H1 (cell line): ENCODE results near the gene UGT1A8. TPM values are rescaled to one million over a fixed set of nuclear protein-coding genes. Genes with fewer than 3 reads are reported as not detected.
"Not testable (repeated sequence)": the region's sequence is repeated elsewhere in the genome, so short reads cannot be mapped to it uniquely, and the experiment has no call there.

ENCODE experiments used
- CTCF ChIA-PET: fragments of 300-600 bp; sonication (Branson Sonifier 250); formaldehyde crosslinking; loops from one replicate; lab custom pipeline; 2021; ENCODE audit not compliant: partially characterized antibody; lab: Charles Lee
- POLR2A ChIA-PET: fragments of 300-600 bp; sonication (Branson Sonifier 250); formaldehyde crosslinking; loops from one replicate; lab custom pipeline; 2021; ENCODE audit warnings: inconsistent platforms; ENCODE audit not compliant: partially characterized antibody; lab: Charles Lee
- DNase-seq, 2 experiments: peaks; one replicate each; pipeline versions ENCODE4 v3.0.0 to v3.0.0-alpha.2; 2010 to 2022; ENCODE audit warnings: low spot score in 2 of 2, low read depth in 1 of 2, mixed read lengths in 1 of 2
- FAIRE-seq: peaks from 2 replicates; lab custom pipeline; 2011; peaks lifted over from hg19 to GRCh38; lab: Jason Lieb, UNC
- H2AFZ ChIP-seq: 2 replicates; pipeline ENCODE4 v1.8.1; 2012; ENCODE audit warnings: low read length, inconsistent platforms
- H2AK5ac ChIP-seq: 2 replicates; pipeline ENCODE4 v1.6.1; 2013; ENCODE audit warnings: low read depth, low read length
- H2BK120ac ChIP-seq: replicated peaks from 2 replicates; pipeline ENCODE3; 2013; ENCODE audit warnings: low read depth, low read length, inconsistent platforms
- H2BK12ac ChIP-seq: 2 replicates; pipeline ENCODE4 v1.6.1; 2013; ENCODE audit warnings: low read depth, low read length
- H2BK15ac ChIP-seq: 2 replicates; pipeline ENCODE4 v1.6.1; 2013; ENCODE audit warnings: low read length
- H2BK20ac ChIP-seq: 2 replicates; pipeline ENCODE4 v1.6.1; 2013; ENCODE audit warnings: low read length
- H2BK5ac ChIP-seq: 2 replicates; pipeline ENCODE4 v1.6.1; 2013; ENCODE audit warnings: low read depth, low read length
- H3K14ac ChIP-seq: 2 replicates; pipeline ENCODE4 v1.6.1; 2013; ENCODE audit warnings: inconsistent platforms; ENCODE audit not compliant: insufficient read length
- H3K18ac ChIP-seq: 2 replicates; pipeline ENCODE4 v1.6.1; 2013; ENCODE audit warnings: low read length; ENCODE audit errors: extremely low read depth
- H3K23ac ChIP-seq: 2 replicates; pipeline ENCODE4 v1.6.1; 2013; ENCODE audit warnings: inconsistent platforms; ENCODE audit not compliant: insufficient read length
- H3K23me2 ChIP-seq: 2 replicates; pipeline ENCODE4 v1.6.1; 2013; ENCODE audit warnings: low read depth, low read length
- H3K27ac ChIP-seq: 2 replicates; pipeline ENCODE4 v1.6.1; 2011; ENCODE audit warnings: low read depth, low read length, inconsistent platforms
- H3K27me3 ChIP-seq, 4 experiments: replicated peaks in 1 of 4; 1 replicate in 1 of 4; 2 replicates in 3 of 4; pipeline versions ENCODE4 v1.6.1 to v1.8.1; 2011 to 2013; ENCODE audit warnings: low read length in 3 of 4, mild to moderate bottlenecking in 3 of 4, inconsistent platforms in 2 of 4, mixed read lengths in 2 of 4, moderate library complexity in 1 of 4; ENCODE audit not compliant: control insufficient read depth in 3 of 4, insufficient read depth in 3 of 4; ENCODE audit errors: extremely low read depth in 1 of 4
- H3K36me3 ChIP-seq, 4 experiments: 2 replicates each; pipeline versions ENCODE4 v1.6.1 to v1.8.1; 2011 to 2013; ENCODE audit warnings: mild to moderate bottlenecking in 4 of 4, low read length in 3 of 4, moderate library complexity in 2 of 4, control low read depth in 1 of 4, inconsistent platforms in 1 of 4; ENCODE audit not compliant: insufficient read depth in 4 of 4, control insufficient read depth in 2 of 4
- H3K4ac ChIP-seq: replicated peaks from 2 replicates; pipeline ENCODE3; 2013; ENCODE audit warnings: low read length, low read depth, mixed read lengths, inconsistent platforms; ENCODE audit not compliant: insufficient read length
- H3K4me1 ChIP-seq, 4 experiments: replicated peaks in 1 of 4; 1 replicate in 1 of 4; 2 replicates in 3 of 4; pipeline versions ENCODE4 v1.6.1 to v1.8.1; 2011 to 2013; ENCODE audit warnings: low read length in 3 of 4, inconsistent platforms in 2 of 4, mixed read lengths in 1 of 4; ENCODE audit not compliant: insufficient read depth in 4 of 4, control insufficient read depth in 3 of 4
- H3K4me2 ChIP-seq, 2 experiments: 2 replicates each; pipeline versions ENCODE4 v1.6.1 to v1.8.1; 2011 to 2013; ENCODE audit warnings: low read depth in 2 of 2, low read length in 2 of 2, control low read depth in 1 of 2, inconsistent platforms in 1 of 2, mild to moderate bottlenecking in 1 of 2; ENCODE audit not compliant: insufficient read depth in 1 of 2
- H3K4me3 ChIP-seq, 4 experiments: fragments of 200-600, 300-600 bp in 1 of 4; sonication (generic), shearing (Covaris generic), sonication (Bioruptor Twin) in 1 of 4; 2 replicates each; pipeline versions ENCODE4 v1.5.1 to v1.8.1; 2011 to 2016; ENCODE audit warnings: low read length in 4 of 4, low read depth in 3 of 4, control low read depth in 2 of 4, inconsistent platforms in 2 of 4, mild to moderate bottlenecking in 2 of 4, mixed read lengths in 1 of 4, moderate library complexity in 1 of 4; ENCODE audit not compliant: insufficient read depth in 2 of 4; ENCODE audit errors: extremely low read depth in 1 of 4
- H3K56ac ChIP-seq: replicated peaks from 2 replicates; pipeline ENCODE3; 2013; ENCODE audit warnings: low read depth, mild to moderate bottlenecking, mixed read lengths, low read length, inconsistent platforms; ENCODE audit not compliant: insufficient read length
- H3K79me1 ChIP-seq: 2 replicates; pipeline ENCODE4 v1.6.1; 2013; ENCODE audit warnings: low read depth, low read length, control low read depth
- H3K79me2 ChIP-seq, 2 experiments: 2 replicates each; pipeline versions ENCODE4 v1.6.1 to v1.8.1; 2012 to 2013; ENCODE audit warnings: low read length in 2 of 2, mild to moderate bottlenecking in 2 of 2, inconsistent platforms in 1 of 2; ENCODE audit not compliant: insufficient read depth in 2 of 2, control insufficient read depth in 1 of 2
- H3K9ac ChIP-seq, 4 experiments: replicated peaks in 1 of 4; 1 replicate in 1 of 4; 2 replicates in 3 of 4; pipeline versions ENCODE4 v1.6.1 to v1.8.1; 2011 to 2013; ENCODE audit warnings: low read depth in 3 of 4, low read length in 3 of 4, control low read depth in 2 of 4, mild to moderate bottlenecking in 2 of 4, moderate library complexity in 2 of 4, inconsistent platforms in 1 of 4; ENCODE audit errors: extremely low read depth in 1 of 4
- H3K9me3 ChIP-seq, 2 experiments: 2 replicates each; pipeline versions ENCODE4 v1.6.1 to v1.8.1; 2012 to 2013; ENCODE audit warnings: mild to moderate bottlenecking in 2 of 2, moderate library complexity in 2 of 2, control low read depth in 1 of 2, inconsistent platforms in 1 of 2, low read depth in 1 of 2, low read length in 1 of 2, mixed read lengths in 1 of 2; ENCODE audit not compliant: insufficient read depth in 2 of 2
- H4K20me1 ChIP-seq, 2 experiments: replicated peaks in 1 of 2; 2 replicates each; pipeline versions ENCODE3 to v1.8.1; 2011 to 2013; ENCODE audit warnings: inconsistent platforms in 2 of 2, low read length in 2 of 2, mild to moderate bottlenecking in 1 of 2; ENCODE audit not compliant: insufficient read depth in 2 of 2, control insufficient read depth in 1 of 2
- H4K5ac ChIP-seq: 2 replicates; pipeline ENCODE4 v1.6.1; 2013; ENCODE audit warnings: low read length, low read depth, mixed read lengths, inconsistent platforms; ENCODE audit not compliant: insufficient read length
- H4K8ac ChIP-seq: 2 replicates; pipeline ENCODE4 v1.8.0; 2013; ENCODE audit warnings: mild to moderate bottlenecking, moderate library complexity, low read length, inconsistent platforms; ENCODE audit not compliant: insufficient read depth; ENCODE audit errors: extremely low read depth
- H4K91ac ChIP-seq: replicated peaks from 2 replicates; pipeline ENCODE3; 2013; ENCODE audit warnings: low read length, mixed read lengths, inconsistent platforms; ENCODE audit not compliant: insufficient read length
- WGBS, 2 experiments: shearing (Covaris generic) in 1 of 2; methylation state at CpG; one replicate each; pipeline versions ENCODE4 v1.1.6 to v1.1.7; 2013 to 2015; ENCODE audit warnings: low lambda C conversion rate in 2 of 2, mixed read lengths in 2 of 2, inconsistent platforms in 1 of 2, low coverage in 1 of 2, missing lambda C conversion rate in 1 of 2; ENCODE audit not compliant: insufficient replicate concordance in 2 of 2, insufficient coverage in 1 of 2, insufficient read length in 1 of 2; ENCODE audit errors: extremely low coverage in 1 of 2, missing lambda C conversion rate in 1 of 2; 5-methylcytosine and 5-hydroxymethylcytosine counted together
- polyA plus RNA-seq, 7 experiments: library from polyadenylated mRNA; depleted of rRNA in 3 of 7; stranded (reverse) in 5 of 7; unstranded in 2 of 7; fragments of >200 nt in 5 of 7; fragments of 200-250 nt in 2 of 7; gene quantifications; 1 replicate in 5 of 7; 2 replicates in 1 of 7; 4 replicates in 1 of 7; pipeline versions ENCODE4 v1.2.1 to v1.2.3, GENCODE V29; 2011 to 2013; ENCODE audit warnings: missing spikeins in 2 of 7, mixed read lengths in 2 of 7
- total RNA-seq: library from RNA; stranded (reverse); fragmentation: NEBNext Ultra II Directional; extraction: Animal tissue kit (Norgen Biotek cat#: 25700); gene quantifications from 2 replicates; pipeline ENCODE4 v1.2.1, GENCODE V29; 2021

UGT1A8 gene
- total and polyA plus RNA-seq, 2 of the 8 experiments (the other 6 are each of a cell fraction or from before 2014, with no cell fraction given) = not detected

GRCh38 chr2:233745838-233746237 is 128.4 kb downstream of the UGT1A8 start:
- DNase-seq, H3K9ac ChIP-seq, H3K56ac ChIP-seq, H3K79me1 ChIP-seq, H3K18ac ChIP-seq, H4K91ac ChIP-seq, H2BK5ac ChIP-seq, H2BK120ac ChIP-seq, H2AK5ac ChIP-seq, H3K27me3 ChIP-seq, H3K23ac ChIP-seq, H4K20me1 ChIP-seq, H3K4me1 ChIP-seq, H3K23me2 ChIP-seq, H2BK15ac ChIP-seq, H4K5ac ChIP-seq, POLR2A ChIA-PET, H3K79me2 ChIP-seq, H3K4ac ChIP-seq, FAIRE-seq, H3K4me2 ChIP-seq, H3K27ac ChIP-seq, H2BK20ac ChIP-seq, H3K36me3 ChIP-seq, CTCF ChIA-PET, H2BK12ac ChIP-seq, H3K4me3 ChIP-seq, H3K14ac ChIP-seq, H4K8ac ChIP-seq, H2AFZ ChIP-seq: not testable (repeated sequence)
- peaks cover 9 to 27% of the 10 kb centered on the region in 2 experiments; a peak in 3 of 4 replicates for H3K9me3 ChIP-seq
- WGBS, 2 experiments = 76% methylated on average over 2 of the region's 2 CpGs; no CpG with 5 or more reads in 1 of the 2 experiments
